Measurements from ENCODE around the gene SPATA17. TPM values are rescaled to one million over a fixed set of nuclear protein-coding genes. Genes with fewer than 3 reads are reported as not detected.

Gene SPATA17
- total RNA-seq, 1 donor from 2014 or later: 0.63 TPM

GRCh38 chr1:217602380-217602779 is 28.8 kb upstream of the SPATA17 start:
- no peak for DNase-seq (ENCODE audit: low read depth)
- Histone ChIP-seq H3K4me3 (ENCODE audit: low read depth, low read length) (no peak overlapping the region), H3K27me3 (ENCODE audit: control insufficient read depth, insufficient read depth, low read length) (no peaks in the 10 kb centered on the region), H3K36me3 (ENCODE audit: control insufficient read depth, insufficient read depth, low read length) (no peaks in the 10 kb centered on the region)
- TF ChIP-seq, protein P1, sequence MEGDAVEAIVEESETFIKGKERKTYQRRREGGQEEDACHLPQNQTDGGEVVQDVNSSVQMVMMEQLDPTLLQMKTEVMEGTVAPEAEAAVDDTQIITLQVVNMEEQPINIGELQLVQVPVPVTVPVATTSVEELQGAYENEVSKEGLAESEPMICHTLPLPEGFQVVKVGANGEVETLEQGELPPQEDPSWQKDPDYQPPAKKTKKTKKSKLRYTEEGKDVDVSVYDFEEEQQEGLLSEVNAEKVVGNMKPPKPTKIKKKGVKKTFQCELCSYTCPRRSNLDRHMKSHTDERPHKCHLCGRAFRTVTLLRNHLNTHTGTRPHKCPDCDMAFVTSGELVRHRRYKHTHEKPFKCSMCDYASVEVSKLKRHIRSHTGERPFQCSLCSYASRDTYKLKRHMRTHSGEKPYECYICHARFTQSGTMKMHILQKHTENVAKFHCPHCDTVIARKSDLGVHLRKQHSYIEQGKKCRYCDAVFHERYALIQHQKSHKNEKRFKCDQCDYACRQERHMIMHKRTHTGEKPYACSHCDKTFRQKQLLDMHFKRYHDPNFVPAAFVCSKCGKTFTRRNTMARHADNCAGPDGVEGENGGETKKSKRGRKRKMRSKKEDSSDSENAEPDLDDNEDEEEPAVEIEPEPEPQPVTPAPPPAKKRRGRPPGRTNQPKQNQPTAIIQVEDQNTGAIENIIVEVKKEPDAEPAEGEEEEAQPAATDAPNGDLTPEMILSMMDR (IDR thresholded peaks at IDR 0.05; ENCODE audit: insufficient read depth, low read length, poor library complexity, severe bottlenecking): no peak

DNA sequence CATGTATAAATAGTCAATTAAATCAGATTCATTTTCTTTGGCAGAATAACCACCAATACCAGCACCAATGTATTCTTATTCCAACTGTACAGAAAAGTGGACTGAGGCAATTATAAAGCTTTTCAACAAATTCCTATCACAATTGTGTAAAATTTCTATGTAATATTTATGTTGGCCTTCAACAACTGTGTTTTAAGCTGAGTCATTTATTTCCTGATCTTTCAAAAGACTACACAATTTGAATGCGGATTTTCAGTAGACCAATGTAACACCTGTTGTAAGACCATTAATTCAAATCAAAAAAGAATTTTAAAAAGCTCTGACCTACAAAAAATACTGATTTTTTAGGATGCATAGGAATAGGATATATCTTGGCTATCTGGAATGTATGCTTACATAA is 25.8 kb upstream of the SPATA17 start:
- H3K27me3 ChIP-seq (ENCODE audit: control insufficient read depth, insufficient read depth, low read length): no peaks in the 10 kb centered on the region
- TF ChIP-seq, protein P1 (IDR thresholded peaks at IDR 0.05; ENCODE audit: insufficient read depth, low read length, poor library complexity, severe bottlenecking): no peak
- no peak overlapping the region for H3K4me3 ChIP-seq (ENCODE audit: low read depth, low read length)
- no peaks in the 10 kb centered on the region for H3K36me3 ChIP-seq (ENCODE audit: control insufficient read depth, insufficient read depth, low read length)
- no peak for DNase-seq (ENCODE audit: low read depth)

GRCh38 chr1:217614200-217614712 is 16.9 kb upstream of the SPATA17 start:
- no peaks in the 10 kb centered on the region for H3K27me3 ChIP-seq (ENCODE audit: control insufficient read depth, insufficient read depth, low read length)
- TF ChIP-seq, protein P1 (IDR thresholded peaks at IDR 0.05; ENCODE audit: insufficient read depth, low read length, poor library complexity, severe bottlenecking): no peak
- no peaks in the 10 kb centered on the region for H3K36me3 ChIP-seq (ENCODE audit: control insufficient read depth, insufficient read depth, low read length)
- H3K4me3 ChIP-seq (ENCODE audit: low read depth, low read length): no peak overlapping the region
- no peak for DNase-seq (ENCODE audit: low read depth)

DNA sequence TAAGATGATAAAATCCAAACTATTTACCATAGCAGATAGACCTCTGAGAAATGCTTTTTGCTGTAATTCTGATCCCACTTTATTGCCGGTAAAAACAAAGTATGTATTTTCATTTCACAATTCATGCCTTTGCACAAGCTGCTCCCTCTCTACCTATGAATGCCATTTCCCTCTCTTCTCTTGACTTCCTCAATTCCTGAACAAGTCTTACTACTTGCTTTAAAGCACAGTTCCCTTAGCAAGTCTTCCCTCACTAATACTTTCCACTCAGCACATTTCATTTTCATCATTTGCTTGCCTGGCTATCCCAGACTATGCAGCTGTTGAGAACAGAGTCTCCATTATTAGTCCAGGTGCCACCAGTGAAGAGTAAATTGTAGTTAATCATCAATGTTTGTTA is 14.0 kb upstream of the SPATA17 start:
- TF ChIP-seq, protein P1 (IDR thresholded peaks at IDR 0.05; ENCODE audit: insufficient read depth, low read length, poor library complexity, severe bottlenecking): no peak
- H3K4me3 ChIP-seq (ENCODE audit: low read depth, low read length): no peak overlapping the region
- no peak for DNase-seq (ENCODE audit: low read depth)
- H3K27me3 ChIP-seq (ENCODE audit: control insufficient read depth, insufficient read depth, low read length): no peaks in the 10 kb centered on the region
- H3K36me3 ChIP-seq (ENCODE audit: control insufficient read depth, insufficient read depth, low read length): no peaks in the 10 kb centered on the region

GRCh38 chr1:217620814-217621213 is 10.3 kb upstream of the SPATA17 start:
- DNase-seq (ENCODE audit: low read depth): no peak
- no peak overlapping the region for H3K4me3 ChIP-seq (ENCODE audit: low read depth, low read length)
- TF ChIP-seq, protein P1 (IDR thresholded peaks at IDR 0.05; ENCODE audit: insufficient read depth, low read length, poor library complexity, severe bottlenecking): no peak
- no peaks in the 10 kb centered on the region for H3K27me3 ChIP-seq (ENCODE audit: control insufficient read depth, insufficient read depth, low read length)
- H3K36me3 ChIP-seq (ENCODE audit: control insufficient read depth, insufficient read depth, low read length): no peaks in the 10 kb centered on the region

GRCh38 chr1:217622042-217622441 is 9.1 kb upstream of the SPATA17 start:
- no peak for DNase-seq (ENCODE audit: low read depth)
- Histone ChIP-seq H3K36me3 (ENCODE audit: control insufficient read depth, insufficient read depth, low read length) (no peaks in the 10 kb centered on the region), H3K27me3 (ENCODE audit: control insufficient read depth, insufficient read depth, low read length) (no peaks in the 10 kb centered on the region), H3K4me3 (ENCODE audit: low read depth, low read length) (no peak overlapping the region)
- TF ChIP-seq, protein P1 (IDR thresholded peaks at IDR 0.05; ENCODE audit: insufficient read depth, low read length, poor library complexity, severe bottlenecking): no peak

Measured in kidney epithelial cell (primary cell).